HepG2 (cell line): ENCODE measurements around the gene SYVN1. TPM values are rescaled to one million over a fixed set of nuclear protein-coding genes. Genes with fewer than 3 reads are reported as not detected.
A peak's percentile ranks its signal among the peaks of the same experiment; 100 is the strongest.

ENCODE experiments used
- CAMTA2 ChIP-seq: sonication (generic); formaldehyde crosslinking; IDR thresholded peaks from 2 replicates; pipeline ENCODE4 v1.4.0; 2020; ENCODE audit warnings: mild to moderate bottlenecking, missing genetic modification reagents, borderline replicate concordance
- KAT8 ChIP-seq: IDR thresholded peaks from 2 replicates; pipeline ENCODE4 v1.6.1; 2016; ENCODE audit warnings: missing genetic modification reagents, missing compliant biosample characterization
- LCORL ChIP-seq, 2 experiments: fragments of 450-650 bp in 1 of 2; sonication (generic) in 1 of 2; formaldehyde crosslinking in 1 of 2; IDR thresholded peaks; 2 replicates each; pipeline versions ENCODE4 v1.5.0 to v1.6.1; 2017 to 2020; ENCODE audit warnings: antibody characterized with exemption in 1 of 2, missing genetic modification reagents in 1 of 2
- LRRFIP1 ChIP-seq: sonication (generic); formaldehyde crosslinking; conservative IDR thresholded peaks from 2 replicates; pipeline ENCODE4 v1.4.0; 2020; ENCODE audit warnings: missing genetic modification reagents
- MED1 ChIP-seq: sonication (generic); formaldehyde crosslinking; IDR thresholded peaks from 2 replicates; pipeline ENCODE4 v1.4.0; 2020; ENCODE audit warnings: missing genetic modification reagents
- RFX1 ChIP-seq: fragments of 450-650 bp; IDR thresholded peaks from 2 replicates; pipeline ENCODE4 v1.6.1; 2017
- TAF1 ChIP-seq: sonication (generic); formaldehyde crosslinking; IDR thresholded peaks from 2 replicates; pipeline ENCODE4 v1.4.0; 2020; ENCODE audit warnings: missing genetic modification reagents
- TCF7 ChIP-seq: sonication (generic); IDR thresholded peaks from 2 replicates; pipeline ENCODE4 v1.6.1; 2016; ENCODE audit warnings: antibody characterized with exemption, low read depth
- TFDP2 ChIP-seq: sonication (generic); formaldehyde crosslinking; IDR thresholded peaks from 2 replicates; pipeline ENCODE4 v1.4.0; 2020; ENCODE audit warnings: missing genetic modification reagents
- ZFP82 ChIP-seq: sonication (generic); formaldehyde crosslinking; IDR thresholded peaks from 2 replicates; pipeline ENCODE4 v1.5.1; 2020; ENCODE audit warnings: mild to moderate bottlenecking, missing genetic modification reagents, borderline replicate concordance
- ZNF354B ChIP-seq: sonication (generic); formaldehyde crosslinking; IDR thresholded peaks from 2 replicates; pipeline ENCODE4 v1.8.0; 2022; ENCODE audit warnings: mild to moderate bottlenecking, missing genetic modification reagents
- ZNF484 ChIP-seq: sonication (generic); formaldehyde crosslinking; IDR thresholded peaks from 2 replicates; pipeline ENCODE4 v1.5.1; 2020; ENCODE audit warnings: mild to moderate bottlenecking, low read depth, missing genetic modification reagents, borderline replicate concordance
- polyA plus RNA-seq, 8 experiments: library from polyadenylated mRNA; depleted of rRNA in 3 of 8; stranded (reverse) in 7 of 8; unstranded in 1 of 8; fragments of >200 nt; fragmentation: Illumina TruSeq in 4 of 8; extraction: Trizol in 4 of 8; gene quantifications; 2 replicates each; pipeline versions ENCODE4 v1.2.1 to v1.2.3, GENCODE V29; 2011 to 2016; ENCODE audit warnings: low read depth in 4 of 8, missing spikeins in 1 of 8, mixed read lengths in 1 of 8; ENCODE audit not compliant: insufficient read depth in 1 of 8
- total RNA-seq, 5 experiments: library from RNA; depleted of rRNA; stranded (reverse); fragments of >200 nt; fragmentation: Illumina TruSeq; extraction: Trizol; gene quantifications; 2 replicates each; pipeline ENCODE4 v1.2.3, GENCODE V29; 2016; ENCODE audit warnings: low read depth in 1 of 5
- TF ChIP-seq, protein P1 (sequence below): IDR thresholded peaks from 2 replicates; pipeline ENCODE4 v1.6.1; 2016; ENCODE audit warnings: low read depth, borderline replicate concordance
- TF ChIP-seq, protein P2 (sequence below): IDR thresholded peaks from 2 replicates; pipeline ENCODE4 v1.6.1; 2016; ENCODE audit warnings: control low read depth
- TF ChIP-seq, protein P3 (sequence below), 2 experiments: sonication (generic) in 1 of 2; formaldehyde crosslinking in 1 of 2; IDR thresholded peaks; 2 replicates each; pipeline versions ENCODE4 v1.6.1 to v1.9.0; 2014 to 2022; ENCODE audit warnings: antibody characterized with exemption in 1 of 2, borderline replicate concordance in 1 of 2, inconsistent platforms in 1 of 2, low read depth in 1 of 2, missing genetic modification reagents in 1 of 2

The SYVN1 gene
- total and polyA plus RNA-seq, 2 of the 13 experiments (the other 11 are each of a cell fraction or from before 2014, with no cell fraction given): 10.3 to 22.5 TPM

- no peak for TF ChIP-seq LRRFIP1 (CRISPR knock-in tag)
- TF ChIP-seq ZNF354B (CRISPR knock-in tag): no peak
- TF ChIP-seq, protein P1, sequence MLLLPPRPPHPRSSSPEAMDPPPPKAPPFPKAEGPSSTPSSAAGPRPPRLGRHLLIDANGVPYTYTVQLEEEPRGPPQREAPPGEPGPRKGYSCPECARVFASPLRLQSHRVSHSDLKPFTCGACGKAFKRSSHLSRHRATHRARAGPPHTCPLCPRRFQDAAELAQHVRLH: no peak
- TF ChIP-seq TFDP2 (CRISPR knock-in tag): no peak
- TF ChIP-seq, protein P2, sequence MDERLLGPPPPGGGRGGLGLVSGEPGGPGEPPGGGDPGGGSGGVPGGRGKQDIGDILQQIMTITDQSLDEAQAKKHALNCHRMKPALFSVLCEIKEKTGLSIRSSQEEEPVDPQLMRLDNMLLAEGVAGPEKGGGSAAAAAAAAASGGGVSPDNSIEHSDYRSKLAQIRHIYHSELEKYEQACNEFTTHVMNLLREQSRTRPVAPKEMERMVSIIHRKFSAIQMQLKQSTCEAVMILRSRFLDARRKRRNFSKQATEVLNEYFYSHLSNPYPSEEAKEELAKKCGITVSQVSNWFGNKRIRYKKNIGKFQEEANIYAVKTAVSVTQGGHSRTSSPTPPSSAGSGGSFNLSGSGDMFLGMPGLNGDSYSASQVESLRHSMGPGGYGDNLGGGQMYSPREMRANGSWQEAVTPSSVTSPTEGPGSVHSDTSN (CRISPR knock-in tag): no peak
- TF ChIP-seq ZNF484 (CRISPR knock-in tag): no peak
- TF ChIP-seq RFX1: no peak
- no peak for TF ChIP-seq LCORL (IDR thresholded peaks at IDR 0.05)
- no peak for TF ChIP-seq LCORL (CRISPR knock-in tag; IDR thresholded peaks at IDR 0.05)
- 0 out of 2 replicates have a peak, but pooled peaks have one; percentile 23 for TF ChIP-seq KAT8 (CRISPR knock-in tag)
- TF ChIP-seq CAMTA2 (CRISPR knock-in tag): 0 out of 2 replicates have a peak, but pooled peaks have one; percentile 30
- TF ChIP-seq, protein P3, sequence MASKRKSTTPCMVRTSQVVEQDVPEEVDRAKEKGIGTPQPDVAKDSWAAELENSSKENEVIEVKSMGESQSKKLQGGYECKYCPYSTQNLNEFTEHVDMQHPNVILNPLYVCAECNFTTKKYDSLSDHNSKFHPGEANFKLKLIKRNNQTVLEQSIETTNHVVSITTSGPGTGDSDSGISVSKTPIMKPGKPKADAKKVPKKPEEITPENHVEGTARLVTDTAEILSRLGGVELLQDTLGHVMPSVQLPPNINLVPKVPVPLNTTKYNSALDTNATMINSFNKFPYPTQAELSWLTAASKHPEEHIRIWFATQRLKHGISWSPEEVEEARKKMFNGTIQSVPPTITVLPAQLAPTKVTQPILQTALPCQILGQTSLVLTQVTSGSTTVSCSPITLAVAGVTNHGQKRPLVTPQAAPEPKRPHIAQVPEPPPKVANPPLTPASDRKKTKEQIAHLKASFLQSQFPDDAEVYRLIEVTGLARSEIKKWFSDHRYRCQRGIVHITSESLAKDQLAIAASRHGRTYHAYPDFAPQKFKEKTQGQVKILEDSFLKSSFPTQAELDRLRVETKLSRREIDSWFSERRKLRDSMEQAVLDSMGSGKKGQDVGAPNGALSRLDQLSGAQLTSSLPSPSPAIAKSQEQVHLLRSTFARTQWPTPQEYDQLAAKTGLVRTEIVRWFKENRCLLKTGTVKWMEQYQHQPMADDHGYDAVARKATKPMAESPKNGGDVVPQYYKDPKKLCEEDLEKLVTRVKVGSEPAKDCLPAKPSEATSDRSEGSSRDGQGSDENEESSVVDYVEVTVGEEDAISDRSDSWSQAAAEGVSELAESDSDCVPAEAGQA (IDR thresholded peaks at IDR 0.05; ENCODE audit: low read depth): no peak
- TF ChIP-seq, protein P3 (CRISPR knock-in tag; IDR thresholded peaks at IDR 0.05; ENCODE audit: borderline replicate concordance): no peak
- TF ChIP-seq ZFP82: peak; percentile 79; the same call in 1 of the 2 replicates
- TF ChIP-seq TAF1: peak; percentile 91
- TF ChIP-seq TCF7: no peak
- peak; percentile 74 for TF ChIP-seq MED1
Observed at GRCh38 chr11:65111744-65112545, 22.4 kb downstream of the SYVN1 start, which contains the start of gene TM7SF2 (continued).
